MCF 10A (cell line): ENCODE data around the gene SCYGR1. TPM values are rescaled to one million over a fixed set of nuclear protein-coding genes. Genes with fewer than 3 reads are reported as not detected.
A peak's percentile ranks its signal among the peaks of the same experiment; 100 is the strongest.

Experiments used
- BruUV-seq: library from RNA; stranded (reverse); fragments of 400-500 nt; replicated peaks from 2 replicates; lab custom pipeline; 2021; lab: Mats Ljungman, UMichigan
- CTCF ChIA-PET: fragments of 300-600 bp; sonication (Branson Sonifier 250); formaldehyde crosslinking; extraction: SDS; loops from one replicate; lab custom pipeline; 2021; ENCODE audit warnings: antibody characterized with exemption, inconsistent platforms; lab: Yijun Ruan, JAX
- POLR2A ChIA-PET: fragments of 300-600, 350-650 bp; sonication (Branson Sonifier 250); formaldehyde crosslinking; extraction: SDS; loops from one replicate; lab custom pipeline; 2020; ENCODE audit warnings: antibody characterized with exemption, inconsistent platforms; lab: Yijun Ruan, JAX
- DNase-seq: peaks from one replicate; pipeline ENCODE4 v3.0.0-alpha.2; 2018; ENCODE audit not compliant: unreplicated experiment
- H3K27ac Mint-ChIP-seq: one replicate; pipeline ENCODE4 v1.8.0; 2022; ENCODE audit warnings: mild to moderate bottlenecking, low read depth, mixed read lengths; ENCODE audit not compliant: unreplicated experiment
- H3K27me3 Mint-ChIP-seq: one replicate; pipeline ENCODE4 v1.8.0; 2022; ENCODE audit warnings: mixed read lengths; ENCODE audit not compliant: insufficient read depth, unreplicated experiment
- H3K36me3 Mint-ChIP-seq: one replicate; pipeline ENCODE4 v1.8.0; 2022; ENCODE audit warnings: mild to moderate bottlenecking, moderate library complexity, mixed read lengths; ENCODE audit not compliant: insufficient read depth, unreplicated experiment
- H3K4me1 Mint-ChIP-seq: one replicate; pipeline ENCODE4 v1.8.0; 2022; ENCODE audit warnings: mixed read lengths; ENCODE audit not compliant: insufficient read depth, unreplicated experiment
- H3K4me3 Mint-ChIP-seq: one replicate; pipeline ENCODE4 v1.8.0; 2022; ENCODE audit warnings: mild to moderate bottlenecking, moderate library complexity, mixed read lengths; ENCODE audit not compliant: unreplicated experiment
- H3K9me3 Mint-ChIP-seq: one replicate; pipeline ENCODE4 v1.8.0; 2022; ENCODE audit warnings: mixed read lengths; ENCODE audit not compliant: unreplicated experiment
- intact Hi-C: fragments of 100-400 bp; cut with micrococcal nuclease; formaldehyde crosslinking; loops from 2 replicates; pipeline ENCODE4 v1.14.1; 2022
- total RNA-seq: library from RNA; stranded (reverse); gene quantifications from 2 replicates; pipeline ENCODE4 v1.2.3, GENCODE V29; 2022
- TF ChIP-seq, protein P1 (sequence below): fragments of 200-600 bp; IDR thresholded peaks from one replicate; pipeline ENCODE4 v1.8.0; 2022; ENCODE audit warnings: antibody characterized with exemption, mild to moderate bottlenecking; ENCODE audit not compliant: unreplicated experiment

The SCYGR1 gene
- total RNA-seq, 1 experiment from 2014 or later: not detected

- ChIA-PET POLR2A (no interaction called here), CTCF (interaction anchor here (1.3 to 2.9 kb wide), 2 partner anchors 256 to 363 kb away, joined by 5 to 20 read pairs; no protein-coding TSS in a partner anchor)
- no peaks in the 10 kb centered on the region for H3K36me3 Mint-ChIP-seq
- no peak overlapping the region for H3K4me3 Mint-ChIP-seq
- H3K27ac Mint-ChIP-seq: peak overlapping the region; percentile 3
- intact Hi-C loops: loop anchor here (10.0 kb wide), 2 partner anchors 162 to 278 kb away; no protein-coding TSS in a partner anchor
- no peaks in the 10 kb centered on the region for H3K9me3 Mint-ChIP-seq
- no peaks in the 10 kb centered on the region for H3K27me3 Mint-ChIP-seq
- no TSS peak for BruUV-seq
- TF ChIP-seq, protein P1, sequence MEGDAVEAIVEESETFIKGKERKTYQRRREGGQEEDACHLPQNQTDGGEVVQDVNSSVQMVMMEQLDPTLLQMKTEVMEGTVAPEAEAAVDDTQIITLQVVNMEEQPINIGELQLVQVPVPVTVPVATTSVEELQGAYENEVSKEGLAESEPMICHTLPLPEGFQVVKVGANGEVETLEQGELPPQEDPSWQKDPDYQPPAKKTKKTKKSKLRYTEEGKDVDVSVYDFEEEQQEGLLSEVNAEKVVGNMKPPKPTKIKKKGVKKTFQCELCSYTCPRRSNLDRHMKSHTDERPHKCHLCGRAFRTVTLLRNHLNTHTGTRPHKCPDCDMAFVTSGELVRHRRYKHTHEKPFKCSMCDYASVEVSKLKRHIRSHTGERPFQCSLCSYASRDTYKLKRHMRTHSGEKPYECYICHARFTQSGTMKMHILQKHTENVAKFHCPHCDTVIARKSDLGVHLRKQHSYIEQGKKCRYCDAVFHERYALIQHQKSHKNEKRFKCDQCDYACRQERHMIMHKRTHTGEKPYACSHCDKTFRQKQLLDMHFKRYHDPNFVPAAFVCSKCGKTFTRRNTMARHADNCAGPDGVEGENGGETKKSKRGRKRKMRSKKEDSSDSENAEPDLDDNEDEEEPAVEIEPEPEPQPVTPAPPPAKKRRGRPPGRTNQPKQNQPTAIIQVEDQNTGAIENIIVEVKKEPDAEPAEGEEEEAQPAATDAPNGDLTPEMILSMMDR: no peak
- peak; percentile 91 for DNase-seq
- H3K4me1 Mint-ChIP-seq: peaks cover 34% of the 10 kb centered on the region
These were observed 15.2 kb upstream of the SCYGR1 start for GRCh38 chr2:227402959-227403358.

DNA sequence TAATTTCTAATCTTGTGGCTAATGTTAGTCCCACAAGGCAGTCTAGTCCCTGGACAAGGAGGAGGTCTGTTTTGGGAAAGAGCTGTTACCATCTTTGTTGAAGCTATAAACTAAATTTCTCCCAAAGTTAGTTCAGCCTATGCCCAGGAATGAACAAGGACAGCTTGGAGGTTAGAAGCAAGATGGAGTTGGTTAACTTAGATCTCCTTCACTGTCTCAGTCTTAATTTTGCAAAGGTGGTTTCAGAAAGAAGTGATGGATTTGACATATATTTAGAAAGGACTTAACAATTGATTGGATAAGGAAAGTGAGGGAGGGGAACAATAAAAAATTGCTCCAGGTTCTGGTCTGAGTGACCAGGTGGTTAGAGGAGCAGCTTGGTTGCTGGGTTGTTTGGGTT, 14.6 kb upstream of the SCYGR1 start:
- no TSS peak for BruUV-seq
- H3K27me3 Mint-ChIP-seq: no peaks in the 10 kb centered on the region
- H3K36me3 Mint-ChIP-seq: no peaks in the 10 kb centered on the region
- H3K4me3 Mint-ChIP-seq: no peak overlapping the region
- ChIA-PET POLR2A (interaction anchor here (0.8 kb wide), 1 partner anchor 13 kb away, joined by 3 read pairs; no protein-coding TSS in a partner anchor), CTCF (interaction anchor here (0.5 to 2.9 kb wide), 4 partner anchors 14 to 455 kb away, joined by 4 to 20 read pairs (median 7); no protein-coding TSS in a partner anchor)
- intact Hi-C loops: loop anchor here (10.0 kb wide), 2 partner anchors 162 to 278 kb away; no protein-coding TSS in a partner anchor
- no peak overlapping the region for H3K27ac Mint-ChIP-seq
- no peak for DNase-seq
- TF ChIP-seq, protein P1: no peak
- peaks cover 34% of the 10 kb centered on the region for H3K4me1 Mint-ChIP-seq
- no peaks in the 10 kb centered on the region for H3K9me3 Mint-ChIP-seq

GRCh38 chr2:227401550-227401949, 13.8 kb upstream of the SCYGR1 start:
- intact Hi-C loops: loop anchor here (10.0 kb wide), 2 partner anchors 163 to 277 kb away; no protein-coding TSS in a partner anchor
- Mint-ChIP-seq H3K36me3 (no peaks in the 10 kb centered on the region), H3K9me3 (no peaks in the 10 kb centered on the region), H3K27ac (no peak overlapping the region), H3K4me3 (no peak overlapping the region), H3K4me1 (peaks cover 26% of the 10 kb centered on the region), H3K27me3 (no peaks in the 10 kb centered on the region)
- POLR2A ChIA-PET: interaction anchor here (0.7 to 0.9 kb wide), 2 partner anchors 74 to 174 kb away, joined by 3 read pairs; no protein-coding TSS in a partner anchor
- DNase-seq: no peak
- TF ChIP-seq, protein P1: no peak
- CTCF ChIA-PET: interaction anchor here (0.6 to 2.9 kb wide), 4 partner anchors 9 to 416 kb away, joined by 4 to 20 read pairs (median 6); no protein-coding TSS in a partner anchor
- BruUV-seq: no TSS peak
